ACHN (cell line): ENCODE data around the gene EIF1.

Experiments
- DNase-seq: peaks from one replicate; pipeline ENCODE4 v3.0.0-alpha.2; 2015
- in situ Hi-C: cut with HindIII; loops from 2 replicates; pipeline ENCODE4 v1.10.0; 2017; ENCODE audit warnings: low sequenced_read_pairs, low pct_ligation_motif_present, low pct_unique_long_range_greater_than_20kb

Gene EIF1

GRCh38 chr17:41654678-41655607 lies 33.7 kb upstream of the EIF1 start:
- in situ Hi-C loops = no loop called here
- DNase-seq = no peak

DNA sequence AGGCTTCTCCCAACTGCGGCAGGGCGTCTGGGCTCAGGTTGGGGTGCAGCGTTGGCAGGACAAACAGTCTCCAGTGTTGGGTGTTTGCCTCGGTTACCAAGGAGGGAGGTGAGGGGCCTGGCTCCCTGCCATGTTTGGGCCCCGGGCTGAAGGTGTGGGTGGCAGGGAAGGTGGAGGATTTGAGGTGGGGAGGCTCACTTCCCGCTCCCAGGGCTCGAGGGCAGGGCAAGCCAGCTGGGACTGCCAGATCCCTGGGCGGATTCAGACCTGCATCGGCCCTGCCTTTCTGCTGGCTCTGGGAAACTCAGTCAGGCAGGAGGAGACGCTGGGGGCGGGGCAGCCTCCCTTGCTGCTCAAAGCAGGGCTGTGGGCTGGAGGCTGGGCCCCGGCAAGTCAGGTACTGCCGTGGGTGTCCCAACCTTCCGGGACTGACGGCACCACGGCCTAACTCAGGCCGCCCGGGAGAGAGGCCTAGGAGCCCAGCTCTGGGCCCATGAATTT lies 33.0 kb upstream of the EIF1 start:
- in situ Hi-C loops = no loop called here
- DNase-seq = no peak

DNA sequence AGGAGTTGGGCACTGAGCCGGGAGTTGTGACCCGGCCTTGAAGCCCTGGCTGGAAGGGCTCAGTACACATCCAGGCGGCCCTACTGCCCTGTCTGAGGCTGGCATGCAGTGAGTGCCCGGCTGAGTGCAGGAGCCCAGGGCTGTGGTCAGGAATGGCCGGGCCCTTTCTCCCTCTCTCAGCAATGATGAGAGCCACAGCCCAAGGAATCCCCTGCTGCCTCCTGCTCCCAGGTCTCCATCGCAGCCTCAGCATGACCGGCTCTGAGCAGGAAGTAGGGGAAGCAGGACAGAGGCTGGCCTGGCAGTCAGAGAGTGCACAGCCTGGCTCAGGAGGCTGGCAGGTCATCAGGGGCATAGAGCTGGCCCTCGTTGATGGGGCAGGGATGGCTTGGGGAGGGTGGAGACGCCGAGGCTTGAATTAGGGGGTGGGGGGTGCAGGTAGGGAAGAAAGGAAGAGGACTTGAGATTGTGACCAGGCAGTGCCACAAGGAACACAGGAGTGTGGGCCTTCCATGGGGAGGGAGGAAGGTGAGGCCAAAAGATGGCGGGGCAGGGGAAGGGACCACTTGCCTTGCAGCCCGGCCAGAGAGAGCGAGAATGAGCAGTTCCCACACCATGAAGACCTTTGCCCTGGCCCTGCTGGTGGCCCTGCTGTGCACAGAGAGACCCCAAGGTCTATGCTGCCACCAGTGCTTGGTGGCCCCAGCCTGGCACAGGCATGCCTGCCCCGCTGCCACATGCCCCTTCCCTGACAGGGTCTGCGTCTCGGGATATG lies 32.2 kb upstream of the EIF1 start:
- DNase-seq = no peak
- in situ Hi-C loops = no loop called here

DNA sequence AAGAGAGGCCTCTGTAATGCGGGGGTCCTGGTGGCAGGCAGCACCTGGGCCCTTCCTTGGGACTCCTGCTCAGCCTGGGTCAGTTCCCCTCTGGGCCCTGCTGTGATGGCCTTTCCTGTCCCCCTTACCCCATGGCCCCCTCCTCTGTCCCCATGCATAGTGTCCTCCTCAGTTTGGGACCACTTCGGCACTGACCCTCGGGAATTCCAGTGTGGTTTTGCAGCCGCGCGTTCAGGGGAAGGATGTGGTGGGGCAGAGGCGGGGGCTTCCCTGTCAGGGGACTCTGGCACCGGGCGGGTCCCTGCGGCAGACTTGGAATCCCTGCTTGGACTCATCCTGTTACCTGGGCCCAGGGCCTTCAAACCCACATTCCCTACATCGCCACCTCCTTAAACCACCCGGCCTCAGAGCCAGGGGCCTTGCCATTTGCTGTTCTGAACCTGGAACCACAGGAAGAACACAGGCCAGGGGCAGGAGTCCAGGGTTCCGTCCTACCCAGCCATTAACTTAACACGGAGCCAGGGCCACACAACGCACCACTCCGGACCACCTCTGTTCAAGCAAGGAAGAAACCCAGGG lies 31.4 kb upstream of the EIF1 start:
- in situ Hi-C loops = no loop called here
- no peak for DNase-seq

- no peak for DNase-seq
- in situ Hi-C loops = no loop called here
Observed at GRCh38 chr17:41657936-41658335, 30.7 kb upstream of the EIF1 start.

- no peak for DNase-seq
- in situ Hi-C loops = no loop called here
Observed at GRCh38 chr17:41658846-41659245, 29.8 kb upstream of the EIF1 start.

DNA sequence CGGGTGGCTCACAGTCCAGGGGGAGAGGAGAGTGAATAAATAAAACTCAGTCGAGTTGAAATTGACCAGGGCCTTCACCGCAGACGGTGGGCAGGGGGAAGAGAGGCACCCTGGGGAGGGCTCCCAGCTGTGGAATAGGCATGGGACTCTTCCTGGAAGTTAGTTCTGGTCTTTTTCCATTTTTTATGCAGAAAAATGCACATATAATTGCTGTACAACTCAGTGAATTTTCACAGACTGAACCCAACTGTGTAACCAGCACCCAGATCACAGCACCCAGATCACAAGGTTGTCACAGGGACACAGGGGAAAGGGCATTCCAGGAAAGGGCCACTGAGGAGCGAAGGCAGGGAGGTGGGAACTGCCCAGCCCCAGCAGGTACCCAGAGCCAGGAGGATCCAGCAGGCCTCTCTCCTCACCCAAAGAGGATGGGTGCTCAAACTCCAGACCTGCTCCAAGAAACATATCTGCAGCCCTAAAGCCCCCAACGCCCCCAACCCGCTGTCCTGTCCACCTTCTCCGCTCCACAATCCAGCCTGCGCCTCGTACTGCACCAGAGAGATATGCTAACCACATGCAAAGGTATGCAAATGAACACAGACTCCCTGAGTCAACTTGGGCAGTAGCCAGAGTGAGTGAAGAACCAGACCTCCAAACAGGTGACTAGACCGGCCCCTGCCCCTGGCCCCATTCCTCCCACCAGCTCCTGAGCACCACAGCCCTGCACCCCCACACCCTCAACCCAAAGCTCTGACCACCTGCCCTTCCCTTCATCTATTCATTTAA lies 29.1 kb upstream of the EIF1 start:
- in situ Hi-C loops = no loop called here
- DNase-seq = no peak

- no peak for DNase-seq
- in situ Hi-C loops = no loop called here
Observed at GRCh38 chr17:41660221-41660711, 28.4 kb upstream of the EIF1 start.

GRCh38 chr17:41663451-41664171 lies 25.1 kb upstream of the EIF1 start:
- in situ Hi-C loops = no loop called here
- no peak for DNase-seq

DNA sequence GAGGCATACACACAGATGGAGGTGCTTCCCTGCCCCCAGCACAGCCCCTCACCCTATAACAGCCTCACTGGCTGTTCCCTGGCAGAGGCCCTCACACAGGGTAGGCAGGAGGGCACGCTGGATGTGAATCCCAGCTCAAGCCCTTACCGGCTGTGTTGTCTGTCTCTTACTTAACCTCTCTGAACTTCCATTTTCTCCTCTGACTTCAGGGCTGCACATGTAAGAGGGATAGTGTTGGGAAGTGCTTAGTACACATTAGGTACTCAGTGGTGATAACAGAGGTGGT lies 24.6 kb upstream of the EIF1 start:
- in situ Hi-C loops = no loop called here
- DNase-seq = no peak

DNA sequence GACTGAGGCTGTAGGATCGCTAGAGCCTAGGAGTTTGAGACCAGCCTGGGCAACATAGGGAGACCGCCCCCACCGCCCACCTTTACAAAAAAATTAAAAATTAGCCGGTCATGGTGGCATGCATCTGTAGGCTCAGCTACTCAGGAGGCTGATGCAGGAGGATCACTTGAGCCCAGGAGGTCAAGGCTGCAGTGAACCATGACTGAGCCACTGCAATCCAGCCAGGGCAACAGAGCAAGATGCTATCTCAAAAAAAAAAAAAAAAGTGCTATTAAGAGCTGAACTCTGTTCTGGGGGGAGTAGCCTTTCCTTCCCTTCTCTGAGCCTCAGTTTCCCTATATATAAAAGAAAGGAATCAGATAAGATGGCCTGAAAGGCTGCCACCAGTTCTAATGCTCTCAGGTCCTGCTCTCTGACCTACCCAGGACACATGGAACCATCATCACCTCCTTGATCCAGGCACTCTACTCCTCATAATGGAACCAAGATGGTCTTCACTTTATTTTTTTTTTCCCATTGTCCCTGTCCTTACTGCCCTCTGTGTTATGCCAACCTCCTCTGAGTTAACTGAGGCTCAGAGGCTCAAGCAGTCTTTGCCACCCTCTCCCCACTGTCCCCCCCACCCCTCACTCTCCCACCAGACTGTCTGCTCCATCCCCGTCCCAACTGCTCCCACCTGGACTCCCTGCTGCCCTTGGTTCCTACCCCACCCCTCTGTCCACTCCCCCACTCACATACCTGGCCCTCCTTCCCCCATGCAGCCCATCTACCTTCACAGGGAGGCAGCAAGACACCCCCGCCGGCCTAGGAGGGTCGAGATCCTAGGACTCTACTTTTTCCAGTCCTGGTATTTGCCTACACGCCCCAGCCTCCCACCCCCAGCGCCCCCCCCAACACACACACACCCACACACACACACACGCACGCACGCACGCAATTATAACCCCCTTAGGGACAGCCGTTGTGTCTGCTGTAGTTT lies 23.8 kb upstream of the EIF1 start:
- in situ Hi-C loops = no loop called here
- DNase-seq = no peak

DNA sequence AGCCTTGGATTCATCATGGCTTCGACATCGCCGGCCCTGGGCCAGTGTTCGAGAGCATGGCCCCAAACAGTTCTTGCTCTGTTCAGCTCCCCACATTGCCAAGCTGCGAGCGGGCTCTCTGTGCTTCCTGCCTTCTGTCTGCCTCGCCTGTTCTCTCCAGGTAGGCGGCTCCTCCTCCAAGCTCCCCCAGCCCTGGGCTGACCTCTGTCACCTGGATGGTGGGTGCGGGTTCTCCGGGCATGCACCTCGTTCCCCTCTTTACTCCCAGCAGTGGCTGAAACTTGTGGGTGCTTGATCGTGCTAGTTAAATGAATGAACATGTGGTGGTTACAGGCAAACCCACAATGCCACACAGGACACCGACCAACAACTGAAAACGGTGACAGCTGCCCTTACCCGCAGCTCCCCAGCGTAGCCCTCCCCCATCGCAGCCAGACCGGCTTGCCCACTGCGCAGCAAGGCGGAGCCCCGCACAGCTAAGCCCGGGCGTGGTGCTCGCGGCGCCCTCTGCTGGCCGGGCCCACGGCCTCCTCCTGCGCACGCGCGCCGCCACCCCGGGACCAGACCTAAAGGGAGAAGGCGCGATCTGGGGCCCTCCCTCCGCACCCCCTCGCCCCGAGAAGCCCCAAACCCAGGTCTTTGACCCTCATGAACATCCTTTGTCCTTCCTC lies 23.0 kb upstream of the EIF1 start:
- in situ Hi-C loops = no loop called here
- peak; percentile 88 for DNase-seq

- in situ Hi-C loops = no loop called here
- DNase-seq = peak; percentile 43
Observed at GRCh38 chr17:41666237-41666641, 22.4 kb upstream of the EIF1 start.

DNA sequence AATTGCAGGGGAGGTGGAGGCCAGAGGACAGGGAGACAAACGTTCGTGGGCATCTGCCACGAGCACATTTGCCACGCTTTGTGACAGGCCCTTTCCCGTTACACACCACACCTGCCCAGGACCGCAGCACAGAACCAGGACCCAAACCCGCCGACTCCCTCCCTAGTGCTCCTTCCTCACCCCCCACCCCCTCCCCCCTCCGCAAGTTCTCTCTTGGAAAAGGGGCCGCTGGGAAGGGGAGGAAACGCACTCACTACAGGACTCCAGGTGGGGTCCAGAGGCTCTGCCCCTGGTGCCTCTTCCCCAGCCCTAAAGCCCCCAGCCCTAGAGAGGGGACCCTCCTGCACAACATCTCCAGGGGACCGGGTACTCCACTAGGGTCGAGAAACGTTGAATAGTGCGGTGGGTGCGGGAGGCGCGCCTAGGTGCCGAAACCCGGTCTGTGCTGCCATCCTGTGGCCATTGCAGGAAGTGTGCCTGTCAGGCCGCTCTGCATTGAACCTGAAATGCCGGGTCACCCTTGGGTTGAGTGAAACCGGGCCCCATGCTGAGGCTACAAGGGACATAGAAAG lies 21.9 kb upstream of the EIF1 start:
- in situ Hi-C loops = no loop called here
- peak; percentile 78 for DNase-seq

DNA sequence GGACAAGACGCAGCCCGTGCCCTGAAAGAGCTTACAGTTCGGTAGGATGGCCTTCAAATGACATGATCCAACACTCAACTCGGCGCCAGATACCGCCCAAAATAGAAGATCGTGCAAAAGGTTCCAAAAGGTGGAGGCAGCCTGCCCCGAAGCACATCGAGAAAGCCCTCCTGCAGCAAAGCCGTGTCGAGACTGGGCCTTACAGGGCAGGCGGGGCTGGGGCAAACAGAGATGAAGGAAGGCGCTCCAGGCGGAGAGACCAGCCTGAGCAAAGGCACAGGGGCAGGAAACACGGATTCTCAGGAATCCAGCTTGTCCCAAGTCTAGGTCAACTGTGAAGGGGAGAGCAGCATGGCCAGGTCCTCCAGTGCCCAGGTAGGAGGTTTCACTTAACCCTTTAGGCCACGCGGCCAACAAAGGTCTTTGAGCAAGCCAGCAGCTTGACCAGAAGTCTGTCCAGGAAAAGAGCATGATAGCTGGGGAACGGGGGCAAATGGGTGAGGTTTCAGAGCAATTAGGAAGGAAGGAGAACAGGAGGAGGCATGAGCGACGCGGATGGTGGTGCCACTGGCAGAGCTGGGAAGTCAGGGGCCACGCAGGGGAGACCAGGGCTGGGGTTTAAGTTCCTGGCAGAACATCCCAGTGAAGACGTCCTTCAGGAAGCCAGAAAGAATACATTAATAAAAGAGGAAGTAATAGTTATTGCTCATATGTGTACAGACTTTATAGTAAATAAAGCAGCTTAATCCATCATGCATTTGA lies 21.2 kb upstream of the EIF1 start:
- in situ Hi-C loops = no loop called here
- DNase-seq = no peak
